Measurements from ENCODE around the gene MCC.

Gene MCC

DNA sequence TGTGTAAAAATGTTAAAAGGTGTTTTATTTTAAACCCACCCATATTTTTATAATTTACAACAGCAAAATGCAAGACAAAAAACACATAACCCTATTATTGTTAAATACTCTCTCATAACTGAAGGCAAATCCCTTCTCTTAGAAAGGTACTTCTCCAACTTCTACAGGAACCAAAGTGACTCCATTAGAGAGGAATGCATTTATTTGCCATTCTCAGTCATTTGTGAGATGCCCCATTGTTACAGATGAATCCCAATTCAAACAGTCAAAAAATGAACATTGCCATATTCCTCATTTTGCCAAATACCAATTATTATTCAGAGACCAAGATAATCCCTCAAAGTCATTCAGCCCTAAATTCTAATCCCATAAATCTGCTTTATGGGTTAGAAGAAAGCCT lies 229.2 kb downstream of the MCC start:
- no peak overlapping the region for H3K4me3 ChIP-seq (ENCODE audit: low read depth, low read length)
- no peak for TF ChIP-seq CTCF (IDR thresholded peaks at IDR 0.05; ENCODE audit: low read depth, low read length, missing control alignments)
- DNase-seq (ENCODE audit: low read depth): no peak

DNA sequence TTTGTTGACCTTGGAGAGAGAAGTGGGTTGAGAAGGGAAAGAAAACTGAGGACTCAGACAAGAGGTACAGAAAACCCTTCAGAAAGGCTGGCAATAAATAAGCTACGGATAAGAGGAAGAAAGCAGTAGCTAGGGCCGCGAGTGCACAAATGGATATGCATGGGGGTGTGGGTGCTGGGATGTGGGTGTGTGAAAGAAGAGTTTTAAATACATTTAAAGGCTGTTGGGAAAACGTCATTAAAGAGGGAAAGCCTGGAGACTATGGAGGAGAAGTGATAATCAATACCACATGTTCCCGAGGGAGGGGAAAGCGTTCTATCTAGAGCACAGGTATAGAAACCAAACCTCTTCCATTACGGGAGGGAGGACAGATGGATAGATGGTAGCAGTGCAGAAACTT lies 230.7 kb downstream of the MCC start:
- no peak for TF ChIP-seq CTCF (IDR thresholded peaks at IDR 0.05; ENCODE audit: low read depth, low read length, missing control alignments)

DNA sequence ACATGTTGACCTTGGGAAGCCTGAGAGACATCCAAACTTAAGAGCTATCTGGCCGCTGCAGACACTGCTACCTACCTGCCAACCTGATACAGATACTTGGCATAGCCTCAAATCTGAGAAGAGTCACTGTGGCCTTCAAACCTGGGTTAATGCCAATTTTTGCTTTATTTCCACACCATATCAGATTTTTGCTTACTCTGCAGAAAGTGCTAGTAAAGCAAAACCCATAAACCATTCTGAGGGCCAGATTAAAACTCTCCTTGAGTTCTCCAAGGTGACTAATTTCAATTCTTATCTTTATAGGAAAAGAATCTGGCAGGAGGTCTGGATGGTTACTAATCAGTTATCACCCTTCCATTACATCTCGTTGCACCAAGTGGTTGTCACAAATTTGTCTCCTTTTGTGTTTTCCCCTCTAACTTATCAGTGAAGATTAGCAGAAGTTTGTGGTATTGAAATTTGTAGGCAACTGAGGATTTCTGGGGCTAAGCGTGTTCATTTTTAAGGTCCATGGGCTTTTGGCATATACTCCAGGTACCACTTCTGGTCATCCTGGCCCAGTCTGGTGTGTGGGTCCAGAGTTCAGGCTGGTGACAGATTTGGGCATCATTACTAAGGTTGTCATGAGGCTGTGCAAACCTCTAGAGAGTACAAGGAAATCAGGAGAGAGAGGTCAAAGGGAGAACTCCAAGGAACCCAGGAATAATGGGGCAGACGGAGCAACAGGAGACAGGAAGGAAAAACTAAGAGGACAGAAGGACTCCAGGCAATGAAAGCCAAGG lies 231.4 kb downstream of the MCC start:
- no peak for TF ChIP-seq CTCF (IDR thresholded peaks at IDR 0.05; ENCODE audit: low read depth, low read length, missing control alignments)
- no peak overlapping the region for H3K4me3 ChIP-seq (ENCODE audit: low read depth, low read length)
- DNase-seq (ENCODE audit: low read depth): no peak

More for the DNA sequence above, 230.7 kb downstream of the MCC start:
- H3K4me3 ChIP-seq (ENCODE audit: low read depth, low read length): no peak overlapping the region
- no peak for DNase-seq (ENCODE audit: low read depth)

DNA sequence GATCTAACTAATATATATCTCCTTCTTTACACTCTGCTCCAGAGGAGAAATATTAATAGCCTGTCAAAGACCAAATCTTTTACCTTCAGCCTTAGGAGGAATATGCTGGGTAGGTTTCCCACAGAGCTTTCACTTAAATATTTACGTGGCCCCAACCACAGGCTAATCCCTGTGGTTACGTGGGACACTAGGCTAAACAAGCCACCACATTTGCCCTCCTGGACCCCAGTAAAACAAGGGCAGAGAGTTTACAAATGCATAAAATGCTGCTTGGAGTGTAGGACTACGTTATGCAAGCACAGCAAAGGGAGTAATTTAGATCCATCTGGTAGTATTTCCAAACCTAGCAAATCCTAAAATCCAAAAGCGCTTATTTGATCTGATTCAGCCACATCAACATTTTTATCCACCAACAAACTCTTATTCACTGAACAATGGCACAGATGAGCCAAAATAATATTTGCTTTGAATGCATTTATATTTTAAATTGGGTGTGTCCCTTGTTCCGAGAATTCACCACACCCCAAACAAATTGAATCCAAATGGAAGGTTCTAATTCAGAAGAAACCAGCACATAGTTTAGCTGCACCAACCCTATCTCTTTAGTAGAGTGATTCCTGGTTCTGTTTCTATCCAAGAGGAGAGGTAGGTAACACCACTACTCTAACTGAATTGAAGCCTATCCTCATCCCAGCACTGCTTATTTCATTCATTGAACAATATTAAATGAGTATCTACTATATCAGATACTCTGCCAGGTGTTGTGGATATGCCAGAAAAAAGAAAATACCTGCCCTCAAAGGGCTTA lies 232.5 kb downstream of the MCC start:
- no peak for TF ChIP-seq CTCF (IDR thresholded peaks at IDR 0.05; ENCODE audit: low read depth, low read length, missing control alignments)
- no peak overlapping the region for H3K4me3 ChIP-seq (ENCODE audit: low read depth, low read length)
- no peak for DNase-seq (ENCODE audit: low read depth)

DNA sequence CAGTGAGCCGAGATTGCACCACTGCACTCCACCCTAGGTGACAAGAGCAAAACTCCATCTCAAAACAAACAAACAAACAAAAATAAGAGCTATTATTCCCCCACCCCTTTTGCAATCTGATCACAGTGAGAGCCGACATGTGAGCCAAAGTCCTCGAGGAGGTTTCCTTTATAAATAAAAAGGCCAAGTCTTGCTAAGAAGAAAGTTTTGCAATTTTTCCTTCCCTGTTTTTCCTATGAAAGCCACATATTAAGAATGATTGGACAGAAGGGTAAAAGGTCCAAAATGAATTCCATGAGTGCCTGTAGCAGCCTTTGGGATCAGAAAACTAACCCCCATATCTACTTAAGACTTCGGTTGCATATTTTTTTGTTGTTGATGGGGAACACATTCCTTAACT lies 233.1 kb downstream of the MCC start:
- DNase-seq (ENCODE audit: low read depth): no peak
- no peak for TF ChIP-seq CTCF (IDR thresholded peaks at IDR 0.05; ENCODE audit: low read depth, low read length, missing control alignments)

GRCh38 chr5:113253037-113253436 lies 235.2 kb downstream of the MCC start:
- TF ChIP-seq CTCF (IDR thresholded peaks at IDR 0.05; ENCODE audit: low read depth, low read length, missing control alignments): no peak
- DNase-seq (ENCODE audit: low read depth): no peak
- no peak overlapping the region for H3K4me3 ChIP-seq (ENCODE audit: low read depth, low read length)

More for the DNA sequence above, 233.1 kb downstream of the MCC start:
- no peak overlapping the region for H3K4me3 ChIP-seq (ENCODE audit: low read depth, low read length)
